GM12874 (cell line): ENCODE measurements around the gene ANAPC10.

ENCODE experiments used
- TF ChIP-seq, protein P1 (sequence below): IDR thresholded peaks from 2 replicates; pipeline ENCODE4 v1.5.1; 2011; ENCODE audit warnings: low read depth, mild to moderate bottlenecking, control low read depth, low read length, moderate library complexity; ENCODE audit not compliant: insufficient read depth

ANAPC10 gene

GRCh38 chr4:145107126-145107525 lies 9.1 kb upstream of the ANAPC10 start:
- TF ChIP-seq, protein P1, sequence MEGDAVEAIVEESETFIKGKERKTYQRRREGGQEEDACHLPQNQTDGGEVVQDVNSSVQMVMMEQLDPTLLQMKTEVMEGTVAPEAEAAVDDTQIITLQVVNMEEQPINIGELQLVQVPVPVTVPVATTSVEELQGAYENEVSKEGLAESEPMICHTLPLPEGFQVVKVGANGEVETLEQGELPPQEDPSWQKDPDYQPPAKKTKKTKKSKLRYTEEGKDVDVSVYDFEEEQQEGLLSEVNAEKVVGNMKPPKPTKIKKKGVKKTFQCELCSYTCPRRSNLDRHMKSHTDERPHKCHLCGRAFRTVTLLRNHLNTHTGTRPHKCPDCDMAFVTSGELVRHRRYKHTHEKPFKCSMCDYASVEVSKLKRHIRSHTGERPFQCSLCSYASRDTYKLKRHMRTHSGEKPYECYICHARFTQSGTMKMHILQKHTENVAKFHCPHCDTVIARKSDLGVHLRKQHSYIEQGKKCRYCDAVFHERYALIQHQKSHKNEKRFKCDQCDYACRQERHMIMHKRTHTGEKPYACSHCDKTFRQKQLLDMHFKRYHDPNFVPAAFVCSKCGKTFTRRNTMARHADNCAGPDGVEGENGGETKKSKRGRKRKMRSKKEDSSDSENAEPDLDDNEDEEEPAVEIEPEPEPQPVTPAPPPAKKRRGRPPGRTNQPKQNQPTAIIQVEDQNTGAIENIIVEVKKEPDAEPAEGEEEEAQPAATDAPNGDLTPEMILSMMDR = no peak

- TF ChIP-seq, protein P1 = no peak
Measured at GRCh38 chr4:145103496-145103895, 5.5 kb upstream of the ANAPC10 start.

GRCh38 chr4:145102619-145103018 lies 4.6 kb upstream of the ANAPC10 start:
- TF ChIP-seq, protein P1 = no peak

DNA sequence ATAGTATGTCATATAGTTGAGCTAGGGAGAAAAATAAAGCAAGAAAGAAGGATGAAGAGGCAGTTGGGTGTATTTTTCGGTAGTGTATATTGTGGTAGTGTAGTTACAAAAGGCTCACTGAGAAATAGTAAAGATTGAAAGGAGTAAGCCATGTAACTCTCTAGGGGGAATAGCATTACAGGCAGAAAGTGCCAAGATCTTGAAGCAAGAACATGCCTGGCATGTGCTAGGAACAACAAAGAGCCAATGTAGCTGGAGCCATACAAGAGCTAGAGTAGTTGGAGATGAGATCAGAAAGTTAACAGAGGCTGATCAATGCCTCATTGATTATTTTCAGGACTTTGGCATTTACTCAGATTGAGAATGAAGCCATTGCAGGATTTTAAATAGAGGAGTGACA lies 3.1 kb upstream of the ANAPC10 start:
- TF ChIP-seq, protein P1 = no peak

GRCh38 chr4:145099653-145100052 lies 1.7 kb upstream of the ANAPC10 start:
- TF ChIP-seq, protein P1 = no peak

GRCh38 chr4:145098675-145099037 lies 660 bp upstream of the ANAPC10 start:
- TF ChIP-seq, protein P1 = no peak

DNA sequence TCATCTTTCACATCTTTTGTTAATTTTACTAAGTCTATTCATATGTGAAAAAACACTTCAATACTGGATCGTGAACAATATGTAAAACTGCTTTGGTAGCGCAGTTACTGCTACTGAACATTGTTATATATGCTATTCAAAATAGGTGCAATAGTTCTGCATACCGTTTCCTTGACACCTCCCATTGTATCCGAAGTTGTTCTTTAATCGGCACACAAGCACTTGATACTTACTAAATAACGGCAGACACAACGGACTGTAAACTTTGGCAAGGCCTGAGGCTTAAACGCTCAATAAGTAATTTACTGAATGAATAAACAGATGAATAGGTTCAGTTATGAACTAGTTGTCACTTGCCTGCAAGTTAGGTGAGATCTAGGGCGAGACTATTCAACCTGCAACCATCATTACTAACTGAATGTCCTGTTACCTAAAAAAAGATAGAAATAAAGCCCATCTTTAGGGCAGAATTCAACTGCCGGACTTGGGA lies 620 bp downstream of the ANAPC10 start:
- TF ChIP-seq, protein P1 = no peak
